Gastroesophageal sphincter (tissue), 4 donors: ENCODE results near the gene GATAD2A. TPM values are rescaled to one million over a fixed set of nuclear protein-coding genes. Genes with fewer than 3 reads are reported as not detected.

ENCODE experiments used
- ATAC-seq: fragments of 150-250 bp; one replicate; pipeline ENCODE4 v1.9.1; 2016; ENCODE audit warnings: mild to moderate bottlenecking, moderate library complexity
- H3K27ac ChIP-seq, 4 donors: fragments of 200-600 bp; sonication (generic) in 3 of 4; 1 replicate in 3 of 4; 2 replicates in 1 of 4; pipeline ENCODE4 v1.5.1; 2016 to 2019
- H3K27me3 ChIP-seq: fragments of 200-600 bp; sonication (generic); one replicate; pipeline ENCODE4 v1.5.1; 2019
- H3K36me3 ChIP-seq, 2 donors: fragments of 200-600 bp; sonication (generic); one replicate each; pipeline ENCODE4 v1.5.1; 2019; ENCODE audit warnings: control low read depth in 1 of 2
- H3K4me1 ChIP-seq, 3 donors: fragments of 200-600 bp; sonication (generic); 1 replicate in 2 of 3; 2 replicates in 1 of 3; pipeline ENCODE4 v1.5.1; 2016 to 2019; ENCODE audit warnings: control low read depth in 2 of 3
- H3K4me3 ChIP-seq, 2 donors: fragments of 200-600 bp; sonication (generic); one replicate each; pipeline ENCODE4 v1.5.1; 2019; ENCODE audit warnings: mild to moderate bottlenecking in 1 of 2, moderate library complexity in 1 of 2
- H3K9me3 ChIP-seq, 3 donors: fragments of 200-600 bp; sonication (generic); one replicate each; pipeline ENCODE4 v1.5.1; 2017 to 2019; ENCODE audit warnings: control low read depth in 2 of 3
- EP300 ChIP-seq: sonication (generic); formaldehyde crosslinking; IDR thresholded peaks from one replicate; pipeline ENCODE4 v1.6.1; 2017; ENCODE audit warnings: antibody characterized with exemption, mild to moderate bottlenecking
- POLR2A ChIP-seq, 2 donors: fragments of 450-650 bp; IDR thresholded peaks; one replicate each; pipeline ENCODE4 v1.6.1; 2017; ENCODE audit warnings: antibody characterized with exemption in 2 of 2, mild to moderate bottlenecking in 2 of 2, moderate library complexity in 1 of 2
- POLR2AphosphoS5 ChIP-seq: sonication (generic); formaldehyde crosslinking; IDR thresholded peaks from one replicate; pipeline ENCODE4 v1.6.1; 2017; ENCODE audit warnings: antibody characterized with exemption
- WGBS, 2 donors: methylation state at CpG; one replicate each; pipeline ENCODE4 v1.1.5; 2018; ENCODE audit warnings: low coverage in 1 of 2; 5-methylcytosine and 5-hydroxymethylcytosine counted together
- total RNA-seq, 4 donors: library from RNA; depleted of rRNA; stranded (reverse); fragments of >200 nt; gene quantifications; one replicate each; pipeline ENCODE4 v1.1.0, GENCODE V29; 2016
- TF ChIP-seq, protein P1 (sequence below), 4 experiments: fragments of 200-600 bp in 2 of 4; fragments of 450-650 bp in 2 of 4; sonication (generic) in 1 of 4; IDR thresholded peaks; one replicate each; pipeline ENCODE4 v1.5.1; 2017 to 2019; ENCODE audit warnings: antibody characterized with exemption in 4 of 4, mild to moderate bottlenecking in 2 of 4, moderate library complexity in 2 of 4

The GATAD2A gene
- total RNA-seq, 4 donors from 2014 or later, result 30.9 to 69.0 (median 36.6) TPM

GRCh38 chr19:19547674-19548336, 142.3 kb downstream of the GATAD2A start:
- WGBS, 2 donors, result no CpG with 5 or more reads among the region's 15 CpGs
- Histone ChIP-seq H3K4me1 (no peaks in the 10 kb centered on the region), H3K4me3 (no peak overlapping the region), H3K27ac (no peak overlapping the region), H3K36me3 (no peaks in the 10 kb centered on the region), H3K9me3 (no peaks in the 10 kb centered on the region), H3K27me3 (peaks cover 83% of the 10 kb centered on the region)
- ATAC-seq, result no peak
- TF ChIP-seq, protein P1, sequence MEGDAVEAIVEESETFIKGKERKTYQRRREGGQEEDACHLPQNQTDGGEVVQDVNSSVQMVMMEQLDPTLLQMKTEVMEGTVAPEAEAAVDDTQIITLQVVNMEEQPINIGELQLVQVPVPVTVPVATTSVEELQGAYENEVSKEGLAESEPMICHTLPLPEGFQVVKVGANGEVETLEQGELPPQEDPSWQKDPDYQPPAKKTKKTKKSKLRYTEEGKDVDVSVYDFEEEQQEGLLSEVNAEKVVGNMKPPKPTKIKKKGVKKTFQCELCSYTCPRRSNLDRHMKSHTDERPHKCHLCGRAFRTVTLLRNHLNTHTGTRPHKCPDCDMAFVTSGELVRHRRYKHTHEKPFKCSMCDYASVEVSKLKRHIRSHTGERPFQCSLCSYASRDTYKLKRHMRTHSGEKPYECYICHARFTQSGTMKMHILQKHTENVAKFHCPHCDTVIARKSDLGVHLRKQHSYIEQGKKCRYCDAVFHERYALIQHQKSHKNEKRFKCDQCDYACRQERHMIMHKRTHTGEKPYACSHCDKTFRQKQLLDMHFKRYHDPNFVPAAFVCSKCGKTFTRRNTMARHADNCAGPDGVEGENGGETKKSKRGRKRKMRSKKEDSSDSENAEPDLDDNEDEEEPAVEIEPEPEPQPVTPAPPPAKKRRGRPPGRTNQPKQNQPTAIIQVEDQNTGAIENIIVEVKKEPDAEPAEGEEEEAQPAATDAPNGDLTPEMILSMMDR (IDR thresholded peaks at IDR 0.05), result no peak
- TF ChIP-seq POLR2AphosphoS5 (no peak), EP300 (no peak), POLR2A (IDR thresholded peaks at IDR 0.05) (no peak)

DNA sequence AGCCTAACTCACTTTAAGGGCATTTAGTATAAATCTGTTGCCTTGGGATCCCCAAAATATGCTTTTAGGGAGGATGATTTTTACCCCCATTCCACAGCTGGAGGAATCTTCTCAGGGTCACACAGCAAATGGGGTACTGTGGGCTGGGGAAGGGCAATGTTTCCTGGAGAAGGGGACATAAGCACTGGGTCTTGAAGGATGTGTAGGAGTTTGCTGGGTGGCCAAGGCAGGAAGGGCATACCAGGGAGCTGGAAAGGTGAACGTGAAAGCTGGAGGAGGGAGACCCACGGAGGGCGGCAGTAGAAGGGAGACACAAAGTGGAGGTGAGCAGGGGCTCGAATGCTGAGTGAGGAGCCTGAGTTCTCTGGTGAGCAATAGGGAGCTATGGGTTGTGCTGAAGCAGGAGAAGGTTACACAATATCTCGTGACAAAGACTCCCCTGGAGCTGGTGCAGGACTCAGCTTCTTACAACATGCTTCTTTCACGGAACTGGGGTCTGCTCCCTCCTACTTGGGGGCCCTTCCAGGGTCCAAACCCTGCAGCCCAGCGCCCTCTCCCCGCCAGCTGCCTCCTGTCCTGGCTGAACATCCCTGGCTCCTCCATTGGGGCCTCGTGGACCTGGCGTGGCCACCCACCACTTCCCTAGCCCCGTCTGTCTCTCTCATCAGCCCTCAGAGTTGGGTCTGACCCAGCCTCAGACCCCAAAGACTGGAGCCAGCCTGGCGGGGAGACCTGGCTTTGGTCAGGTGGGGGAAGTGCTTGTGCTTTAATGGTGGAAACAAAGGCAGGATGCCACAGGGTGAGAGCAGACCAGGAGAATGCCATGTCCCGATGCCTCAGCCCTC, 143.7 kb downstream of the GATAD2A start:
- H3K4me1 ChIP-seq, result no peaks in the 10 kb centered on the region
- no peak overlapping the region for H3K4me3 ChIP-seq
- WGBS, 2 donors, result 55 to 73% methylated on average over 6 of the region's 13 CpGs
- no peak overlapping the region for H3K27ac ChIP-seq
- TF ChIP-seq EP300 (no peak), POLR2A (IDR thresholded peaks at IDR 0.05) (no peak), POLR2AphosphoS5 (no peak)
- TF ChIP-seq, protein P1 (IDR thresholded peaks at IDR 0.05), result no peak
- H3K36me3 ChIP-seq, result no peaks in the 10 kb centered on the region
- ATAC-seq, result no peak
- H3K9me3 ChIP-seq, result no peaks in the 10 kb centered on the region
- peaks cover 73% of the 10 kb centered on the region for H3K27me3 ChIP-seq

DNA sequence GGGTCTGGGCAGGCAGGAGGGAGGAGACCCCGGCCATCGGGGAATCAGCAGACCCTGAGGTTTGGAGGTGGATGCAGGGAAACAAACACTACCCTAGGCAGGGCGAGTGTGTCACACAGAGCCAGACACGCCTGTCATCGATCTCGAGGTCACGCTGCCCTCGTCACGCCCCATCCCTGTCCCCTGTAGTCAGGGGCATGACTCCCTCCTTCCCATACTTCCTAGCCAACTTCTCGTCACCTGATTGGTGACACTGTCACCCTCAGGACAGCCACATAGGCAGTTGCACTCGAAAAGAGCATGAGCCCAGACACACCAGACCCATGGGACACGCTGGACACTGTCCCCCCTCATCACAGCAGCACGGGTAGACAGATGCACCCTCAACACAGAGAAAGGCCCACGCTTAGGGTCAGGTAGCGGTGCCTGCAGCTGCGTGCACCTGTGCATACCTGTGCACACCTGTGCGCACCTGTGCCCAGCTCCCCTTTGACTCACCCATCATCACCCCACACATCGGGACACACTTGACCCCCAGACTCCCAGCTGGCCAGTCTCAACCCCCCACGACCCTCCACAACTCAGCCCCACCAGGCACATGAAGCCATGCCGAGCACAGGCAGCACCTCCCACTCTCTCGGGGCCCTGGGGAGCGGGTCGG, 144.5 kb downstream of the GATAD2A start:
- Histone ChIP-seq H3K27ac (no peak overlapping the region), H3K36me3 (no peaks in the 10 kb centered on the region), H3K4me3 (no peak overlapping the region), H3K27me3 (peaks cover 73% of the 10 kb centered on the region), H3K9me3 (no peaks in the 10 kb centered on the region), H3K4me1 (no peaks in the 10 kb centered on the region)
- 64 to 72% methylated on average over 9 to 10 of the region's 23 CpGs for WGBS, 2 donors
- TF ChIP-seq, protein P1 (IDR thresholded peaks at IDR 0.05), result no peak
- no peak for TF ChIP-seq EP300
- TF ChIP-seq POLR2A (IDR thresholded peaks at IDR 0.05), result no peak
- no peak for TF ChIP-seq POLR2AphosphoS5
- no peak for ATAC-seq

- no peaks in the 10 kb centered on the region for H3K4me1 ChIP-seq
- ATAC-seq, result no peak
- TF ChIP-seq EP300 (no peak), POLR2A (IDR thresholded peaks at IDR 0.05) (no peak), POLR2AphosphoS5 (no peak)
- TF ChIP-seq, protein P1 (IDR thresholded peaks at IDR 0.05), result no peak
- no peak overlapping the region for H3K4me3 ChIP-seq
- H3K27me3 ChIP-seq, result peaks cover 70% of the 10 kb centered on the region
- no peaks in the 10 kb centered on the region for H3K36me3 ChIP-seq
- H3K9me3 ChIP-seq, result no peaks in the 10 kb centered on the region
- no CpG with 5 or more reads among the region's 8 CpGs for WGBS, 2 donors
- no peak overlapping the region for H3K27ac ChIP-seq
Measured at GRCh38 chr19:19550485-19550929, 145.0 kb downstream of the GATAD2A start.
